H9 (cell line): Measurements from ENCODE around the gene CCR4. TPM values are rescaled to one million over a fixed set of nuclear protein-coding genes. Genes with fewer than 3 reads are reported as not detected.

Source experiments
- DNase-seq: peaks from one replicate; pipeline ENCODE4 v3.0.0-alpha.2; 2017
- H2AFZ ChIP-seq: one replicate; pipeline ENCODE4 v1.6.1; 2013; ENCODE audit warnings: mild to moderate bottlenecking, low read length, control low read depth, moderate library complexity
- H2AK5ac ChIP-seq: 2 replicates; pipeline ENCODE4 v1.6.1; 2013; ENCODE audit warnings: low read length, control low read depth, mixed read lengths; ENCODE audit not compliant: insufficient read length
- H2BK120ac ChIP-seq: one replicate; pipeline ENCODE4 v1.6.1; 2013; ENCODE audit warnings: low read depth, mild to moderate bottlenecking, low read length, control low read depth, inconsistent platforms; ENCODE audit not compliant: poor library complexity, severe bottlenecking
- H2BK12ac ChIP-seq: 2 replicates; pipeline ENCODE4 v1.6.1; 2013; ENCODE audit warnings: low read length, control low read depth, mixed read lengths, low read depth; ENCODE audit not compliant: insufficient read length
- H2BK15ac ChIP-seq: 2 replicates; pipeline ENCODE4 v1.6.1; 2013; ENCODE audit warnings: low read depth, low read length, control low read depth
- H2BK20ac ChIP-seq: one replicate; pipeline ENCODE4 v1.6.1; 2013; ENCODE audit warnings: low read depth, mild to moderate bottlenecking, low read length, control low read depth, inconsistent platforms; ENCODE audit not compliant: poor library complexity, severe bottlenecking
- H2BK5ac ChIP-seq: 2 replicates; pipeline ENCODE4 v1.6.1; 2013; ENCODE audit warnings: low read length, control low read depth, mixed read lengths; ENCODE audit not compliant: insufficient read length
- H3K14ac ChIP-seq: 2 replicates; pipeline ENCODE4 v1.6.1; 2013; ENCODE audit warnings: low read length, control low read depth; ENCODE audit not compliant: insufficient read depth
- H3K18ac ChIP-seq: 2 replicates; pipeline ENCODE4 v1.6.1; 2013; ENCODE audit warnings: low read depth, mild to moderate bottlenecking, mixed read lengths, low read length, control low read depth; ENCODE audit not compliant: insufficient read length
- H3K23ac ChIP-seq: 2 replicates; pipeline ENCODE4 v1.6.1; 2013; ENCODE audit warnings: low read length, control low read depth, mixed read lengths, low read depth; ENCODE audit not compliant: insufficient read length
- H3K23me2 ChIP-seq: 2 replicates; pipeline ENCODE4 v1.6.1; 2013; ENCODE audit warnings: low read depth, mild to moderate bottlenecking, mixed read lengths, low read length, control low read depth; ENCODE audit not compliant: insufficient read length, poor library complexity, severe bottlenecking
- H3K27ac ChIP-seq: 2 replicates; pipeline ENCODE4 v1.5.1; 2013; ENCODE audit warnings: low read length, control low read depth, mixed read lengths, low read depth; ENCODE audit not compliant: insufficient read length
- H3K27me3 ChIP-seq: 2 replicates; pipeline ENCODE4 v1.6.1; 2013; ENCODE audit warnings: low read length, control low read depth, inconsistent platforms; ENCODE audit not compliant: insufficient read depth
- H3K4ac ChIP-seq: 2 replicates; pipeline ENCODE4 v1.6.1; 2013; ENCODE audit warnings: low read depth, mild to moderate bottlenecking, control low read depth, inconsistent platforms, low read length, moderate library complexity
- H3K4me1 ChIP-seq: 2 replicates; pipeline ENCODE4 v1.6.1; 2013; ENCODE audit warnings: low read length, control low read depth, inconsistent platforms; ENCODE audit not compliant: insufficient read depth
- H3K4me2 ChIP-seq: 2 replicates; pipeline ENCODE4 v1.6.1; 2013; ENCODE audit warnings: low read length, control low read depth, mixed read lengths; ENCODE audit not compliant: insufficient read length, insufficient read depth
- H3K56ac ChIP-seq: 2 replicates; pipeline ENCODE4 v1.6.1; 2013; ENCODE audit warnings: low read depth, mild to moderate bottlenecking, mixed read lengths, low read length, control low read depth; ENCODE audit not compliant: insufficient read length
- H3K79me1 ChIP-seq: 2 replicates; pipeline ENCODE4 v1.6.1; 2013; ENCODE audit warnings: low read depth, mild to moderate bottlenecking, moderate library complexity, low read length, control low read depth, inconsistent platforms; ENCODE audit not compliant: insufficient read depth, poor library complexity, severe bottlenecking
- H3K79me2 ChIP-seq: 2 replicates; pipeline ENCODE4 v1.6.1; 2013; ENCODE audit warnings: low read length, control low read depth, inconsistent platforms; ENCODE audit not compliant: insufficient read depth
- H3K9ac ChIP-seq: 2 replicates; pipeline ENCODE4 v1.6.1; 2013; ENCODE audit warnings: low read length, control low read depth, mixed read lengths; ENCODE audit not compliant: insufficient read length; ENCODE audit errors: extremely low read depth
- H3K9me3 ChIP-seq: one replicate; pipeline ENCODE4 v1.6.1; 2013; ENCODE audit warnings: low read depth, low read length, inconsistent platforms; ENCODE audit not compliant: control insufficient read depth
- H3T11ph ChIP-seq: one replicate; pipeline ENCODE4 v1.6.1; 2013; ENCODE audit warnings: mild to moderate bottlenecking, low read length, control low read depth, inconsistent platforms
- H4K20me1 ChIP-seq: one replicate; pipeline ENCODE4 v1.6.1; 2013; ENCODE audit not compliant: control insufficient read depth, insufficient read length, insufficient read depth
- H4K5ac ChIP-seq: 2 replicates; pipeline ENCODE4 v1.6.1; 2013; ENCODE audit warnings: low read depth, mild to moderate bottlenecking, mixed read lengths, low read length, control low read depth; ENCODE audit not compliant: insufficient read length
- H4K8ac ChIP-seq: replicated peaks from 2 replicates; pipeline ENCODE4 v1.6.1; 2013; ENCODE audit warnings: low read length, control low read depth, mixed read lengths, low read depth; ENCODE audit not compliant: insufficient read length
- H4K91ac ChIP-seq: 2 replicates; pipeline ENCODE4 v1.6.1; 2013; ENCODE audit warnings: low read depth, mild to moderate bottlenecking, moderate library complexity, mixed read lengths, low read length, control low read depth; ENCODE audit not compliant: insufficient read length
- H3K27ac Mint-ChIP-seq, 3 experiments: 2 replicates in 2 of 3; 3 replicates in 1 of 3; pipeline ENCODE4 v1.8.0; 2020 to 2021; ENCODE audit warnings: mixed read lengths in 3 of 3, mild to moderate bottlenecking in 1 of 3, moderate library complexity in 1 of 3
- H3K27me3 Mint-ChIP-seq: 2 replicates; pipeline ENCODE4 v1.8.0; 2021; ENCODE audit warnings: low read depth, mild to moderate bottlenecking, moderate library complexity, mixed read lengths
- H3K36me3 Mint-ChIP-seq, 3 experiments: 2 replicates in 2 of 3; 3 replicates in 1 of 3; pipeline ENCODE4 v1.8.0; 2020 to 2021; ENCODE audit warnings: low read depth in 3 of 3, mixed read lengths in 3 of 3; ENCODE audit not compliant: insufficient read depth in 1 of 3
- H3K4me1 Mint-ChIP-seq, 2 experiments: 2 replicates each; pipeline ENCODE4 v1.8.0; 2020; ENCODE audit warnings: mixed read lengths in 2 of 2
- H3K4me3 Mint-ChIP-seq, 2 experiments: 2 replicates in 1 of 2; 3 replicates in 1 of 2; pipeline ENCODE4 v1.8.0; 2020 to 2021; ENCODE audit warnings: mild to moderate bottlenecking in 2 of 2, mixed read lengths in 2 of 2, moderate library complexity in 1 of 2
- H3K9me3 Mint-ChIP-seq, 2 experiments: 2 replicates in 1 of 2; 3 replicates in 1 of 2; pipeline ENCODE4 v1.8.0; 2020; ENCODE audit warnings: mild to moderate bottlenecking in 2 of 2, mixed read lengths in 2 of 2, moderate library complexity in 1 of 2
- CTCF ChIP-seq: fragments of 200-600 bp; sonication (generic); conservative IDR thresholded peaks from 3 replicates; pipeline ENCODE4 v1.8.0; 2021; ENCODE audit warnings: antibody characterized with exemption, mild to moderate bottlenecking
- WGBS: extraction: QIAGEN DNeasy Blood & Tissue Kit; methylation state at CpG from one replicate; pipeline ENCODE4 v1.1.7; 2013; ENCODE audit warnings: missing lambda C conversion rate, low lambda C conversion rate, mixed read lengths; ENCODE audit not compliant: insufficient read length; ENCODE audit errors: extremely low coverage; 5-methylcytosine and 5-hydroxymethylcytosine counted together
- total RNA-seq: library from RNA; stranded (reverse); gene quantifications from 2 replicates; pipeline ENCODE4 v1.2.1, GENCODE V29; 2021

The CCR4 gene
- total RNA-seq, 1 experiment from 2014 or later = 0.07 TPM

DNA sequence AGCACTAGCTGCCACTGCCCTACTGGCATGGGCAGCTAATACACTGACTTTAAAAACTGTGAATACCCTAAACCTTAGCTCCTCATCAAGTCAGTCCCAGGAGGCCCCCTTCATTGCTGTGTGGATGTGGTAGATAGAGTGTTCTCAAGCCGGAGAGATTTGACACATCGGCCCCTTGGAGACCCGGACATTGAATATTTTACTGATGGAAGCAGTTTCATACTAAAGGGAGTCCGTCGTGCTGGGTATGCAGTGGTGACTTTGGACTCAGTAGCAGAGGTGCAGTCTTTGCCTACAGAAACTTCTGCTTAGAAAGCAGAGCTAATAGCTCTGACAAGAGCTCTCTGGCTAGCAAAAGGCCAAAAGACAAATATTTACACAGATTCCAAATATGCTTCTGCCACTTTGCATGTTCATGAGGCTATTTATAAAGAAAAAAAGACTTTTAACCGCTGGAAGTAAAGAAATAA is 17.5 kb downstream of the CCR4 start:
- no peak for DNase-seq
- TF ChIP-seq CTCF = no peak
- peaks cover 7 to 10% of the 10 kb centered on the region in 2 experiments for H3K4me1 Mint-ChIP-seq

More for the DNA sequence above, 17.5 kb downstream of the CCR4 start:
- no peak overlapping the region for H3K27ac Mint-ChIP-seq
- no peak overlapping the region for H2BK20ac ChIP-seq
- no peak overlapping the region for H3K56ac ChIP-seq
- H4K91ac ChIP-seq = no peak overlapping the region
- no peaks in the 10 kb centered on the region for H4K20me1 ChIP-seq
- no peaks in the 10 kb centered on the region for H3K79me1 ChIP-seq
- no peak overlapping the region for H3K4me2 ChIP-seq
- no peak overlapping the region for H3K4ac ChIP-seq
- H3K4me3 Mint-ChIP-seq = no peak overlapping the region
- H3K4me1 ChIP-seq = no peaks in the 10 kb centered on the region
- H3K23me2 ChIP-seq = no peaks in the 10 kb centered on the region
- no peak overlapping the region for H2AFZ ChIP-seq
- no peak overlapping the region for H2BK120ac ChIP-seq
- H3K27me3 Mint-ChIP-seq = peaks cover 4% of the 10 kb centered on the region; the same call in 1 of the 2 replicates
- no peaks in the 10 kb centered on the region for H3K27me3 ChIP-seq
- H3K9ac ChIP-seq = no peak overlapping the region
- peaks cover 11 to 23% (median 17%) of the 10 kb centered on the region in 3 experiments for H3K36me3 Mint-ChIP-seq
- no peak overlapping the region for H3T11ph ChIP-seq
- no CpG with 5 or more reads among the region's 6 CpGs for WGBS
- no peak overlapping the region for H4K8ac ChIP-seq
- no peak overlapping the region for H3K14ac ChIP-seq
- H2BK5ac ChIP-seq = no peak overlapping the region
- no peak overlapping the region for H3K27ac ChIP-seq
- no peaks in the 10 kb centered on the region for H3K79me2 ChIP-seq
- H2BK15ac ChIP-seq = no peak overlapping the region
- peaks cover 23 to 28% of the 10 kb centered on the region in 2 experiments for H3K9me3 Mint-ChIP-seq
- H2BK12ac ChIP-seq = no peak overlapping the region
- H3K18ac ChIP-seq = no peak overlapping the region
- H3K23ac ChIP-seq = no peak overlapping the region
- H4K5ac ChIP-seq = no peak overlapping the region
- peaks cover 14% of the 10 kb centered on the region for H3K9me3 ChIP-seq
- no peak overlapping the region for H2AK5ac ChIP-seq
